Sigmoid colon (tissue), 7 donors: Measurements from ENCODE around the gene NCAN. TPM values are rescaled to one million over a fixed set of nuclear protein-coding genes. Genes with fewer than 3 reads are reported as not detected.

ENCODE experiments used
- DNase-seq: peaks from one replicate; pipeline ENCODE4 v3.0.0-alpha.2; 2019
- H3K27ac ChIP-seq, 4 donors: fragments of 200-600 bp; sonication (generic); one replicate each; pipeline ENCODE4 v1.5.1; 2016 to 2019; ENCODE audit warnings: mild to moderate bottlenecking in 1 of 4
- H3K27me3 ChIP-seq, 3 donors: fragments of 200-600 bp; sonication (generic); one replicate each; pipeline ENCODE4 v1.5.1; 2019; ENCODE audit warnings: mild to moderate bottlenecking in 1 of 3
- H3K36me3 ChIP-seq, 4 donors: fragments of 200-600 bp; sonication (generic); one replicate each; pipeline ENCODE4 v1.5.1; 2016 to 2019
- H3K4me1 ChIP-seq, 4 donors: fragments of 200-600 bp; sonication (generic); one replicate each; pipeline ENCODE4 v1.5.1; 2017 to 2019
- H3K4me3 ChIP-seq, 4 donors: fragments of 200-600 bp; sonication (generic); one replicate each; pipeline ENCODE4 v1.5.1; 2017 to 2019; ENCODE audit warnings: mild to moderate bottlenecking in 2 of 4, moderate library complexity in 1 of 4
- H3K9me3 ChIP-seq, 4 donors: fragments of 200-600 bp in 3 of 4; sonication (generic) in 3 of 4; one replicate each; pipeline versions ENCODE4 v1.5.1 to v1.6.1; 2013 to 2019
- EP300 ChIP-seq, 4 donors: sonication (generic); formaldehyde crosslinking; IDR thresholded peaks; one replicate each; pipeline ENCODE4 v1.6.1; 2017; ENCODE audit warnings: antibody characterized with exemption in 4 of 4
- POLR2A ChIP-seq, 2 donors: fragments of 450-650 bp; IDR thresholded peaks; one replicate each; pipeline ENCODE4 v1.6.1; 2016; ENCODE audit warnings: antibody characterized with exemption in 2 of 2, mild to moderate bottlenecking in 2 of 2, moderate library complexity in 2 of 2
- POLR2AphosphoS5 ChIP-seq, 4 donors: sonication (generic); formaldehyde crosslinking; IDR thresholded peaks; one replicate each; pipeline ENCODE4 v1.6.1; 2017; ENCODE audit warnings: antibody characterized with exemption in 4 of 4
- WGBS, 2 donors: extraction: QIAGEN DNeasy Blood & Tissue Kit; methylation state at CpG; one replicate each; pipeline ENCODE4 v1.1.7; 2013; 5-methylcytosine and 5-hydroxymethylcytosine counted together
- intact Hi-C: fragments of 100-400 bp; cut with DNase I; formaldehyde crosslinking; loops from one replicate; pipeline ENCODE4 v1.15.1; 2023
- polyA plus RNA-seq, 3 donors: library from polyadenylated mRNA; stranded (reverse); fragments of 200-250 nt; gene quantifications; one replicate each; pipeline ENCODE4 v1.2.3, GENCODE V29; 2013
- total RNA-seq, 4 donors: library from RNA; depleted of rRNA; stranded (reverse); fragments of >200 nt; gene quantifications; one replicate each; pipeline ENCODE4 v1.1.0, GENCODE V29; 2016
- TF ChIP-seq, protein P1 (sequence below), 4 experiments: fragments of 450-650 bp in 3 of 4; fragments of 200-600 bp in 1 of 4; IDR thresholded peaks; one replicate each; pipeline ENCODE4 v1.5.1; 2016 to 2019; ENCODE audit warnings: antibody characterized with exemption in 4 of 4, mild to moderate bottlenecking in 3 of 4, moderate library complexity in 2 of 4
- donor health status: healthy with polysubstance abuse.
- donor health status: Bipolar disorder and iron deficiency.
- donor health status: healthy.

NCAN gene
- total RNA-seq, result under 1 TPM in 1 of 4 donors, not detected in 3; under 0.01 TPM
- polyA plus RNA-seq, result under 1 TPM in 2 of 3 donors, not detected in 1; under 0.01 to 0.09 TPM

DNA sequence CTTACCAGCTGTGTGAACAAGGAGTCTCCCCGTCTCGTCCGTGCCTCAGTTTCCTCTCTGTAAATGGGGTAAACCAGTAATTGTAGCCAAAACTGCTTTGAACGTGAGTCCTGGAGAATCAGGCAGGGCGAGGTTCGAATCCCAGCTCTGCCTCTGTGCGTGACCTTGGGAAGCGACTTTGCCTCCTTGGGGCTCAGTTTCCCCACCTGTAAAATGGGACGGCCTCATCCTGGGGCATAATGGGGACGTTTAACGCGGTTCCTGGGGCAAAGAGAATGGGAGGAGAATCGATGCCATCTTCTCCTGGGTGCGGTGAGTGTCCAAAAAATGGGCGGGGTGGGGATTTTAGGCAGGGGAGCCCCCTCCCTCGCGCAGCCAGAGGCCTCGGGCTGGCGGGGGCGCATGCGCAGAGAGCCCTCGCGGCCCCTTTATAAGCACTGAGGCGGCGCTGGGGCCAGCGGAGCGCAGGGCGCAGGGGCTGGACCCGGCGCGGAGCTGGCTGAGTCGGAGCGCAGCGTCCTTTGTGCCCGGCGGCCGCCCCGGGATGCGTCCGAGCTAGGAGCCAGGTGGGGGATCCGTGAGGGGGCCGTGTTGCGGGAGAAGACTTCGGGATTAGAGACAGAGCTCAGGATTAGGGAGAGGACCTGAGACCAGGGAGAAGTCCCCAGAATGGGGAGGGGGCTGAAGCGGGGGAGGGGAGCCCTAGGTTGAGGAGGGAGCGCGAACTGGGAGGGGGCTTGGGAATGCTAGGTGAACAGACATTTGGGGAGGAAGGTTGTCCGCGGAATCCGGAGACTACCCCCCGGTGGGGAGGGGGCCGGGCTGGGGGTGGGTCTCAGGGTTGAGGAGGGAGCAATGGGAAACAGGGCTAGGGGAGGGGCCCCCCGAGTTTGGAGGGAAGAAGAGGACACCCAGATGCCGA, at the start of gene NCAN:
Gene NCAN, plus strand, starts transcription at position 460 of the 922 bp plus-strand sequence. CDS start 4,996 bp downstream, outside the sequence.
- peaks cover 14 to 92% (median 43%) of the 10 kb centered on the region in 3 donors for H3K27me3 ChIP-seq
- no peaks in the 10 kb centered on the region for H3K4me1 ChIP-seq
- no peaks in the 10 kb centered on the region for H3K9me3 ChIP-seq
- WGBS, 2 donors, result 10 to 17% methylated on average over 54 of the region's 54 CpGs
- no peak within 1 kb of the TSS for H3K4me3 ChIP-seq
- no peaks in the 10 kb centered on the region for H3K36me3 ChIP-seq
- no peak within 1 kb of the TSS for H3K27ac ChIP-seq
- TF ChIP-seq EP300 (IDR thresholded peaks at IDR 0.05), result no peak
- TF ChIP-seq, protein P1, sequence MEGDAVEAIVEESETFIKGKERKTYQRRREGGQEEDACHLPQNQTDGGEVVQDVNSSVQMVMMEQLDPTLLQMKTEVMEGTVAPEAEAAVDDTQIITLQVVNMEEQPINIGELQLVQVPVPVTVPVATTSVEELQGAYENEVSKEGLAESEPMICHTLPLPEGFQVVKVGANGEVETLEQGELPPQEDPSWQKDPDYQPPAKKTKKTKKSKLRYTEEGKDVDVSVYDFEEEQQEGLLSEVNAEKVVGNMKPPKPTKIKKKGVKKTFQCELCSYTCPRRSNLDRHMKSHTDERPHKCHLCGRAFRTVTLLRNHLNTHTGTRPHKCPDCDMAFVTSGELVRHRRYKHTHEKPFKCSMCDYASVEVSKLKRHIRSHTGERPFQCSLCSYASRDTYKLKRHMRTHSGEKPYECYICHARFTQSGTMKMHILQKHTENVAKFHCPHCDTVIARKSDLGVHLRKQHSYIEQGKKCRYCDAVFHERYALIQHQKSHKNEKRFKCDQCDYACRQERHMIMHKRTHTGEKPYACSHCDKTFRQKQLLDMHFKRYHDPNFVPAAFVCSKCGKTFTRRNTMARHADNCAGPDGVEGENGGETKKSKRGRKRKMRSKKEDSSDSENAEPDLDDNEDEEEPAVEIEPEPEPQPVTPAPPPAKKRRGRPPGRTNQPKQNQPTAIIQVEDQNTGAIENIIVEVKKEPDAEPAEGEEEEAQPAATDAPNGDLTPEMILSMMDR (IDR thresholded peaks at IDR 0.05), result no peak
- TF ChIP-seq POLR2AphosphoS5 (IDR thresholded peaks at IDR 0.05), result no peak
- no peak for TF ChIP-seq POLR2A (IDR thresholded peaks at IDR 0.05)
- intact Hi-C loops, result no loop called here
- DNase-seq, result no peak

- WGBS, 2 donors, result 93% methylated on average over 7 of the region's 7 CpGs
- DNase-seq, result no peak
- Histone ChIP-seq H3K9me3 (no peaks in the 10 kb centered on the region), H3K4me1 (no peaks in the 10 kb centered on the region), H3K27ac (no peak overlapping the region), H3K27me3 (no peaks in the 10 kb centered on the region), H3K36me3 (no peaks in the 10 kb centered on the region), H3K4me3 (no peak overlapping the region)
- TF ChIP-seq POLR2A (IDR thresholded peaks at IDR 0.05) (no peak), EP300 (IDR thresholded peaks at IDR 0.05) (no peak), POLR2AphosphoS5 (IDR thresholded peaks at IDR 0.05) (no peak)
- TF ChIP-seq, protein P1 (IDR thresholded peaks at IDR 0.05), result no peak
- intact Hi-C loops, result no loop called here
Measured at GRCh38 chr19:19162495-19162894, 49.3 kb upstream of the NCAN start.

- no peak for DNase-seq
- Histone ChIP-seq H3K4me1 (peaks cover 0 to 9% (median 7%) of the 10 kb centered on the region in 4 donors), H3K4me3 (no peak overlapping the region), H3K36me3 (no peaks in the 10 kb centered on the region), H3K27me3 (peaks cover 0 to 10% (median 5%) of the 10 kb centered on the region in 3 donors), H3K9me3 (no peaks in the 10 kb centered on the region), H3K27ac (no peak overlapping the region)
- no peak for TF ChIP-seq POLR2A (IDR thresholded peaks at IDR 0.05)
- TF ChIP-seq, protein P1 (IDR thresholded peaks at IDR 0.05), result no peak
- TF ChIP-seq EP300 (IDR thresholded peaks at IDR 0.05), result no peak
- no peak for TF ChIP-seq POLR2AphosphoS5 (IDR thresholded peaks at IDR 0.05)
- intact Hi-C loops, result no loop called here
- WGBS, 2 donors, result 97% methylated on average over 1 of the region's 1 CpG
Measured at GRCh38 chr19:19165396-19165795, 46.4 kb upstream of the NCAN start.

GRCh38 chr19:19167612-19168011, 44.1 kb upstream of the NCAN start:
- no peak for TF ChIP-seq POLR2A (IDR thresholded peaks at IDR 0.05)
- TF ChIP-seq, protein P1 (IDR thresholded peaks at IDR 0.05), result no peak
- no peak for TF ChIP-seq POLR2AphosphoS5 (IDR thresholded peaks at IDR 0.05)
- TF ChIP-seq EP300 (IDR thresholded peaks at IDR 0.05), result no peak

More at GRCh38 chr19:19167612-19168011, 44.1 kb upstream of the NCAN start:
- H3K4me1 ChIP-seq, result peaks cover 0 to 11% (median 10%) of the 10 kb centered on the region in 4 donors
- peaks cover 0 to 23% (median 13%) of the 10 kb centered on the region in 3 donors for H3K27me3 ChIP-seq
- no peak for DNase-seq
- no peak overlapping the region for H3K27ac ChIP-seq
- no peak overlapping the region for H3K4me3 ChIP-seq
- 82 to 83% methylated on average over 3 of the region's 3 CpGs for WGBS, 2 donors
- intact Hi-C loops, result no loop called here
- no peaks in the 10 kb centered on the region for H3K36me3 ChIP-seq
- H3K9me3 ChIP-seq, result no peaks in the 10 kb centered on the region
